ENCODE results near the gene DEPDC5.

The DEPDC5 gene

GRCh38 chr22:31929167-31929930 lies 175.5 kb downstream of the DEPDC5 start:
- DNase-seq: no peak

- no peak for DNase-seq
Observed at GRCh38 chr22:31932863-31933262, 179.0 kb downstream of the DEPDC5 start.

- no peak for DNase-seq
Observed at GRCh38 chr22:31933406-31933805, 179.6 kb downstream of the DEPDC5 start.

- DNase-seq: no peak
Observed at GRCh38 chr22:31933816-31934482, 180.1 kb downstream of the DEPDC5 start.

GRCh38 chr22:31935961-31936635 lies 182.3 kb downstream of the DEPDC5 start:
- DNase-seq: peak; percentile 28

GRCh38 chr22:31937341-31937740 lies 183.5 kb downstream of the DEPDC5 start:
- DNase-seq: peak; percentile 90

GRCh38 chr22:31938296-31938695 lies 184.5 kb downstream of the DEPDC5 start:
- no peak for DNase-seq

GRCh38 chr22:31940506-31940905 lies 186.7 kb downstream of the DEPDC5 start:
- DNase-seq: no peak

- DNase-seq: no peak
Observed at GRCh38 chr22:31942091-31942490, 188.3 kb downstream of the DEPDC5 start.

GRCh38 chr22:31943206-31943977 lies 189.6 kb downstream of the DEPDC5 start:
- no peak for DNase-seq

- peak; percentile 97 for DNase-seq
Observed at GRCh38 chr22:31943978-31944699, 190.3 kb downstream of the DEPDC5 start, which contains the start of gene YWHAH. TSS of gene YWHAH (plus strand) at chr22:31944535. CDS start at chr22:31944734, 199 bp downstream.

- DNase-seq: peak; percentile 52
Observed at GRCh38 chr22:31944700-31945442, 191.1 kb downstream of the DEPDC5 start.

GRCh38 chr22:31945443-31945855 lies 191.6 kb downstream of the DEPDC5 start:
- peak; percentile 43 for DNase-seq

GRCh38 chr22:31945971-31946680 lies 192.3 kb downstream of the DEPDC5 start:
- DNase-seq: peak; percentile 56

GRCh38 chr22:31947296-31947695 lies 193.5 kb downstream of the DEPDC5 start:
- DNase-seq: peak; percentile 78

- no peak for DNase-seq
Observed at GRCh38 chr22:31948002-31948401, 194.2 kb downstream of the DEPDC5 start.

- DNase-seq: no peak
Observed at GRCh38 chr22:31950226-31950625, 196.4 kb downstream of the DEPDC5 start.

GRCh38 chr22:31951194-31952093 lies 197.6 kb downstream of the DEPDC5 start:
- no peak for DNase-seq

GRCh38 chr22:31952094-31952401 lies 198.2 kb downstream of the DEPDC5 start:
- DNase-seq: no peak

- no peak for DNase-seq
Observed at GRCh38 chr22:31952472-31952871, 198.7 kb downstream of the DEPDC5 start.
